ENCODE measurements around the gene P3H1.

The P3H1 gene

DNA sequence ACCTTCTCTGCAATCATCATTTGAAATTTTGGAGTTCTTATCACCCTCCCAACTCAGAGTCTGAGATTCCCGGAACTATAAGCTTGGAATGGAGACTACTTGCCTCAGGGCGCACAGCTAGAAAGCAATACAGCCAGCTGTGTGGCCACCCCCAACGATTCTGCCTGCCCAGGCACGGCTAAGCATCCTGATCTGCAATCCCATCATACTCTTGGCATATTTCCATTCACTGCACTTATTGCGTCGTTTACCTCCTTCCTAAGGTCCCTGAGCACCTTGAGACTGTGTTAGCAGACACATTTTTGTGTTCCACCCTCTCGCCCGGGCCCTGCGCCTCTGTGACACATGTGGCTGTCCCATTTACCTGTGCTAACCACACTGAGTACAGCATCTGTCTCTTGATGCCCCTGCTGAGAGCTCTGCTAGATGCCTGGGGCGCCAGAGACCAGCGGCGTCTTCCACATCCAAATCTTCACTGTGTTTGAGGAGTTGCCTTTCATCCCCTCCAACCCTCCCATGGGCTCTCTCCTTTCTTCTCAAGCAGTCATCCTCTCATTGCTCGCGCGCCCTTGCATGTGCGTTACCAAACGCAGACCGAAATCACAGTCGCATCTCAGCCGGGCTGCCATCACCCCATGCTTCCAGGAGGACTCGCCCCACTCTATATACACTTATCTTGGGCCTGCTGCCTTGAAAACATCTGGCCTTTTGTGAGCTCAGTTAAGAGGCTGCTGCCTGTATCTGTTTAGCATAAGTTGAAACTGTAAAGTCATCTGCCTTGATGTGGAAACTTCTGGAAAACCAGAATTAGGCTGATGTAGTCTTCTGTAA, 23.3 kb downstream of the P3H1 start:
- no peak for DNase-seq

DNA sequence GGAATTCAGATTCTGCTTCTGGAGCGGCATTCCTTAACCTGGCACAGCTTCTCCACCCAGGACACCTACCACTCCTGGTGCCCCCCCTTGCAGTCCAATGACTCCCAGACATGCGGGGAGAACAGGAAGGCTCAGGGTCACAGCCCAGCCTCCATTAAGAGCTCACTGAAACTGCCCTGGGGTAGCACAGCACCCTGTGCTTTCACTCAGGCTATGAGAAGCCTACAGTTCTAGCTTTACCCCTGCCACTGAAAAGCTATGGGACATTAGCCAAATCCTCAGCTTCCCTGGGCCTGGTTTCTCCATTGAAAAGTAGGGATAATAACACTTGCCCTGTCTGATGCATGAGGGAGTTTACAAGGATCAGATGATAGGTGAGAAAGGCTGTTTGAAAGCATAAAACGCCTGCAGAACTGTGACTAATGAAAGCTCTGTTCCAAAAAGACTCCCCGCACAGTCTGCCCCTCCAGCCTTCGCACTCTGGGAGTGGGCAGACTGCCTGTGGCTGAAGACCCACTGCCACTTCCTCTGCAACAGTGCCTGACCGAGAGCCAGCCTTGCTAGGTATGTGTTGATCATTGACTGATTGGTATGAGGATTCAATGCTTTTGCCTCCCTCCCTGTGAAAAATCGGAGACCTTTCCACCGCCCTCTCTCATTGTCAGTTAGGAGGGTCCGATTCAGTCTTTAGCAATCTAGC, 24.1 kb downstream of the P3H1 start:
- DNase-seq = no peak

DNA sequence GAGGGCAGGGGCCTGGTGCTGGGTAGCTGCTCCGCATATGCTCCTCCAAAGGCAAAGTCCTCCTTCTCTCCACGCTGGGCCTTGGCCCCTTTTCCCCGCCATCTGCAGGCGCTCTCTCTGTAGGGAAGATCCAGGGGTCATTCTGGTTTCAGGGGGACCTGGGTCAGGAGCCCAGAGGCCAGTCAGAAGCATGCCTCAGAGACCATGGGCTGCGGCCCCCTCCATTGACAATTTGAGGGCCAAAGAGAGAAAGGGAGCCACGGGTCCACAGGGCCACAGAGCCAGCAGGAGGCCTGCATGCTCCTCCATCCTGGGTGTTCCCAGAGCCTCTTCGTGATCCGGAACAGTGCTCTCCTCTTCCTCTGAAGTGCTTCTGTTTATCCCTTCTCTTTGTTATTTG, 24.7 kb downstream of the P3H1 start:
- no peak for DNase-seq

DNA sequence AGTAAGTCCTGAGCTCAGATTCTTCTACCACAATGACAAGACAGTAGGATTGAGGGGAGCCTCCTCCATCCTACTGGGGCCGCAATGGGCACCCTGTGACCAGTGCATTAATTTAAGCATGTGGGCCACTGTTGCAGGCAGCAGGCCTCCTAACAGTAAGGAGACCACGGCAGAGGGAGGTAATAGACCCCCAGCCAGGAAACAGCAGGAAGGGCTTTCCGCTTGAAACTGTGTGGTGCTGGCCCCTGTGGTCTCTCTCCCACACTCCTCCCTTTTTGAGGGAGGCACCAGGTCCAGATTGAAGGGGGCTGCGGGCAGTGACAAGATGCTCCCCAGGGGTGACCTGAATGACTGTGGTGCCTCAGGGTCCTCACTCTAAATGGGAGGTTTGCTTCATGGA, 25.1 kb downstream of the P3H1 start:
- DNase-seq = no peak

DNA sequence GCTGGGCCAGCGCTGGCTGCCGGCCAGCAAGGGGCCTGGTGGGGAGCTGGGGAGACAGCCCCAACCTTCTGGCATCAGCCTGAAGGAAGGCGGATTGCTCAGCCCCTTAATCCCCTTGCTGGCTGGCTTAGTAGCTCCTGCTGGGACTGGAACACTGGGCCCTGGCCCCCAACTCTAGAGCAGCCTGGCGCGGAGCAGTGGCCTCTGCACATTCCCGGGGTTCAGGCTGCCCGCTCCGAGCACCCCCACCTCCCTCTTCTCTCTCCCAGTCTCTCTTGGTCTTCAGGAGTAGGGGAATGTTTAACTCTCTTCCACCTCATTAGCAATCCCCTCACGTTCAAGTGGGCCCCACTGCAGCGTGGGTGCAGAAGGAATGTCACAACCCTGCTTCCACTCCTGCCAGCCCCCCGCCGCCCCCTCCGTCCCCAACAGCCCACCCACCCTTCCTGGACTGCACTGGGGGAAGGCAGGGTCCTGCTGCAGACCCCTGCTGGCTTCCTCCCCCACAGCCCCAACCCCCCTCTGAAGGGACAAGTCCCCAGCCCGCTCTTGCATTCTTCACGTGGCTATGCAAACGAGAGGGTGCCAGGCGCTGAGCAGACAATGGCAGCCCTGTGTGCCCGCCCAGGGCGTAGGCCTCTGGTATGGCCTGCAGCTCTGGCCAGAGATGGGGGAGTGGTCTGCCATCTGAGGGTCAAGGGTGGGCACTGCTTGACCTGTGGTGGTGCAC, 25.8 kb downstream of the P3H1 start:
- no peak for DNase-seq

DNA sequence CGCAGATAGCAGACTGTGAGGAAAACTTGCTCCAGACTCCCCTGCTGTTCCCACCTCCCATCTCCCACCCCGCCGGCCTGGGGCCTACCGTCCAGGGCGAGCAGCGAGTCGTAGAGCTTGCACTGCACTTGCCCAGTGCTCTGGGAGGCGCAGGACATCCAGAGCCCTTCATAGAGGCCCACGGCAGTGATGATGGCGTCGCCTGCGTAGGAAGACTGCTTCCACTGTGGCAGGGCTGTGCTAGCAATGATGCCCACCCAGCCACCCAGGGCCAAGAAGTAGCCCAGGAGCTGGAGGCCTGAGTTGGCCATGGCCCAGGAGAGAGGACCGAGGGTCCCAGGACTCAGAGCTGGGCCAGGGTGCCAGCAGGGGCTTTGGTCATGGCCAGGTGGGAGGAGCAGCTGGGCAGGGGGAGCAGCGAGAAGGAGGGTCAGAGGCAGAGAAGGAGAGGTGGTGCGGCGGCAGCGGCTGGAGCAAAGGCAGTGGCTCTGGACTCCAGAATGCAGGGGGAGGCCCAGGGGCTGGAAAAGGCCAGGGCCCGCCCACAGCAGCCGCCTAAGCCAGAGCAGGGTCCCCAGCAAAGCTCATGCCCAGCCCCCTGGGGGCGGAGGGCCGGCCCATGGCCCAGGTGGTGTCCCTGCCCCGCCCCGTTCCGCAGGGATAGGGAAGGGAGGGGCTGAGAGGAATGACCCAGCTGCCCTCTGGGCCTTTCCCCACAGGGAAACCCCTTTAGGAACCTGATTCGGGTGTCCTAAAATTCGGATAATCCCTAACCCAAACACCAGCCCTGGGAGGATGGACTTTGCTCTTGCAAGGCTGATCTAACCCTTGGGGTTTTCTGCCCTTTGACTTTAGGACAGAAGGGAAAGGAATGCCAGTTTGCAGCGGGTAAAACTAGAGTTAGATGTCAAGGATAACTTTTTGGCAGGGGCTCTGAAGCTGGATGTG, 26.8 kb downstream of the P3H1 start, which contains the start of gene CLDN19:
CLDN19 (minus strand) TSS at position 484 of the 948 bp plus-strand sequence; CDS start at position 311, 173 bp downstream.
- DNase-seq = no peak

DNA sequence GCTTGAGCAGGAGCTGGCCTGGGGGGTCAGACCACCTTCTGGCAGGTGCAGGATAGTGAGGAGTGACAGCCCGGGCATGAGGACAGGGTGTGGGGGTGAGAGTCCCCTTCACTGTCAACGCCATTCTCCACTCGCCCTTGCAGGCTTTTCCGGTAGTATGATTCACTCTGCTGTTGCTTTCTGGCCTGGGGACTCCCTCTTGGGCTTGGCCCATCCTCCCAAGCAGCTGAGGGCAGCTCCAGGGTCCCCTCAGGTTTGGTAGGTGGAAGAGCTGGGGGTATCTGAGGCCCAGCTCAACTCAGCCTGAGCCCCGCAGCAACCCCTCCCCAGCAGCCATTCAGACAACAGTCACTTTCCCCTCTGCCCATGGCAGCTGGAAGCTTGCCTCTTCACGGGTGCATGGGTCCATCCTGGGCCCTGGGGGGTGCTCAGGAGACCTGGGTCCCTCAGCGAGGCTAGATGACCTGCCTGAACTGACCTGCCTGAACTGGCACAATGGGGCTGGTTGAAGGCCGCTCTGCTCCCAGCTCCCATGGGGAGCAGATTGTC, 28.1 kb downstream of the P3H1 start:
- no peak for DNase-seq

DNA sequence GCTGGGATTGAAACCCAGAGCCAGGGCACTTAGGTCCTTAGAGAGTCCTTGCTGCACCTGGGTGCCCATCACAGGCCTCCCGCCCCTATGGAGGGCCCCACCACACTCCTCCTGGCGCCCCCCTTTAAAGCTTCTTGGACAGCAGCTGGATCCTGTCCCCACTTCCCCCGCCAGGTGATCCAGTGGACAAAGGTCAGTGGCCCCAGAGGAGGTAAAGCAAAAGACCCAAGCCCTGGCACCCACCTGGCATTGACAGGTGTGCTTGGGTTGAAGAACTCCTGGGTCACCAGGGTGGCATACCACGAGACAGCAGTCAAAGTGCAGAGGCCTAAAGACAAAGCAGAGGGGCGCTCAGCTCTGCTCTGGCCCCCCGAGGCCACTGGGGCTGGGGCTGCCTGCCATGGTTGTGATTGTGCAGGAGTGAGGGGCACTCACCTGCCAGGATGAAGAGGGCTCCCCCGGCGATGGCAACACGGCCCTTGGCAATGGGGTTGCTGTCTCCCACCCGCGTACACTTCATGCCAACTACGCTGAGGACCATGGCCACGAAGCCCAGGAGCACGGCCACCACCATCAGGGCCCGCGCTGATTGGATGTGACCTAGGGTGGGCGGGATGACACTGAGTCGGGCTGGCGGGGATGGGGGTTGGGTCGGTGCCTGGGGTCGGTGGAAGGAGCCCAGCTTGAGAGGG, 28.7 kb downstream of the P3H1 start:
- DNase-seq = no peak

DNA sequence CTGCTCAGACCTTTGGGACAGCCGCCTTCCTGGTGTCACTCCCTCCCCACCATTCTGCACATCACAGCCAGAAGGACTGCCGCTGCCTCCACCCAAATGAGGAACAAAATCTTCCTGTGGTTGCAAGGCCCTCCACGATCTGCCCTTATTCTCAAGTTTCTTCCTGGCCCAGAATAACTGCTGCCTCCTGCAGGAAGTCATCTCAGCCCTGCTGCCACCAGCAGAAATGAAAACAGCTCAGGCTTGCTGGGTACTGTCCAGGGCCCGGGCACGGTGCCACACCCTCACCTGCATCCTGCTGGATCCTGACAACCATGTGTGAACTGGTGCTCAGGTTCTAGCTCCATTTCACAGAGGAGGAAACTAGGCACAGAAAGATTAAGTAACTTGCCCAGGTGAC, 29.6 kb downstream of the P3H1 start:
- DNase-seq = peak; percentile 36

DNA sequence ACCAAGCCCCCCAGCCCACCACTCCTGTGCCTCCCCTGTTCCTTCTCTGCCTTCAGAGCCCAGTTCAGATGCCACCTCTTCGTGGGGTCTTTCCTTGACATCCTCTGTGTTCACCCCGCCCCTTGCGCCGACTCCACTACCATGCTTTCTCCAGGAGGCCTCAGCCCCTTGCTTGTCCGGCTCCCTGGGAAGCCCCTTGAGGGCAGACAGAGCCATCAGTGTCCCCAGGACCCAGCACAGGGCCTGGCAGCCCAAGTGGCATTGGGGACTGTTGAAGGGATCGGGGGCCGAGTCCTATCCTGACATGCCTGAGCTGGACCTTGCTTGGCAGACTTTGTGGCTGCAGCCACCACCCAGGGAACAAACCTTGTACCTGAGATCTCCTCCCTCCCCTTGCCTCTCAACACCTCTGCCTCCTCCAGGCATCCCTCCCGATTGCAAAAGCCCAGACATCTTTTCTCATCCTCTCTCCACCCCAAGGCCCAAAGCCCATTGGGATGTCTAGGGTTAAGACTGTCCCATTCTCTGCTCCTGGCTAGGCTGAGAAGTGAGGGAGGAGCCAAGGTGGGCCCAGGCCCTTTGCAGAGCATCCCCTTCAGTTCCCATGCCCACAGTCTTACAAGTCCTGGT, 30.1 kb downstream of the P3H1 start:
- no peak for DNase-seq

DNA sequence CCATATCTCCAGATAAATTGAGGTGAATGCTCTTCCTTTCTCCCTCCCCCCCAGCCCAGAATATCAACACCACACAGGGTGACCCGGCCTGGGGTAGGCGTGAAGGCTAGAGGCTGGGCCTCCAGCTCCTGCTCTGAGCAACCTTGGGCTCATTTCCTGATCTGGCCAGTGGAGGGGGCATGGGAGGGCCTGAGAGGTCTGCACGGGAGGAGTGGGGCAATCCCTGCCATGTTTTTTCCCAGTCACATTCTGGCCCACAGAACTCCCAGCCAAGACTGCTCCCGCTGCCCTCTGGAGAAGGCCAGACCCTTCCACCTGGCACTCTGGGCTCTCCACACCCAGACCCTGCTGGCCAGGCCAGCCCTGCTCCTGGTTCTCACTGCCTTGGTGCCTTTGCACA, 30.7 kb downstream of the P3H1 start:
- peak; percentile 43 for DNase-seq

DNA sequence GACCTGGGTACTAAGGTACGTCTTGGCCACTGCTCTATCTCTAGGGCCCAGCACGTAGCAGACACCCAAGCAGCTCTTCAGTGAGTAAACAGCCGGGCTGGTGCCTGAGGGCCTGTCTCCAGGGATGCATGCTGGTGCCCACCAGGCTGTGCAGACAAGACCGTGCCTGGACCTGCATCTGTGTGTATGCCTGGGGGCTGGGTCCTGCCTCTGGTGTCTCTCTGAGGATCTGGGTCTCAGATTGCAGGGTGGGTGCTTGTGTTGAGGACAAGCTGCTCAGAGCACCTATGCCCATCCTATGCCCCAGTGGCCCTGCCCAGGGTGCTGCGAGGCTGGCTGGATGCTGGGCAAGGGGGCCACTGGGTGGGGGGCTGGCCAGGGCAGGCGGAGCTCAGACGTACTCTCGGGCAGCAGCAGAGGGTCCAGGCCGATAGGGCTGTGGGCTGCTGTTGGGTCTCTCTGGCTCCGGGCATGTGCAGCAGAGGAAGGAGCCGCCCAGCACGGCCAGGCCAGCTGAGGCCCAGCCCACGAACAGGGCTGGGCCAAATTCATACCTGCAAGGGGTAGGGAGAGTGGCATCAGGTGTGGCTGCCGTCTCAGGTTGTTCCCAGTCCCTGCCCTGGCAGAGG, 31.2 kb downstream of the P3H1 start:
- DNase-seq = no peak

DNA sequence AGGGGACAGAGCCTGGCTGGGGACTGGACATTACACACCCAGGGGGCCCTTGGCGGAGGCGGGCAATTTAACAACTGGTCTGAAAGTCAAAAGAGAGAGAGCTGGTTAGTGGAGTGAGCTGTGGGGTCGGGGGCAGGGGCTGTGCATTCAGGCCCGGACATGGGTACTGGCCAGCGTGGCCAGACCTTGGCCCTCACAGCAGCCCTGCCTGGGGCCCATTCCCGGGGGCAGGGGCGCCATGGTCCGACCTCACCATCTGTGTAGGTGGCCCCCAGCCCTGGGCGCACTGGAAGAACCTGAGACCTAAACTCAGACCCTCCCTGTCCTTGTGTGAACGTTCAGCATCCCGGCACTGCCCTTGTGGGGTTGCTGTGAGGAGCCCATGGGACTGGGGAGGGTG, 31.8 kb downstream of the P3H1 start:
- no peak for DNase-seq

DNA sequence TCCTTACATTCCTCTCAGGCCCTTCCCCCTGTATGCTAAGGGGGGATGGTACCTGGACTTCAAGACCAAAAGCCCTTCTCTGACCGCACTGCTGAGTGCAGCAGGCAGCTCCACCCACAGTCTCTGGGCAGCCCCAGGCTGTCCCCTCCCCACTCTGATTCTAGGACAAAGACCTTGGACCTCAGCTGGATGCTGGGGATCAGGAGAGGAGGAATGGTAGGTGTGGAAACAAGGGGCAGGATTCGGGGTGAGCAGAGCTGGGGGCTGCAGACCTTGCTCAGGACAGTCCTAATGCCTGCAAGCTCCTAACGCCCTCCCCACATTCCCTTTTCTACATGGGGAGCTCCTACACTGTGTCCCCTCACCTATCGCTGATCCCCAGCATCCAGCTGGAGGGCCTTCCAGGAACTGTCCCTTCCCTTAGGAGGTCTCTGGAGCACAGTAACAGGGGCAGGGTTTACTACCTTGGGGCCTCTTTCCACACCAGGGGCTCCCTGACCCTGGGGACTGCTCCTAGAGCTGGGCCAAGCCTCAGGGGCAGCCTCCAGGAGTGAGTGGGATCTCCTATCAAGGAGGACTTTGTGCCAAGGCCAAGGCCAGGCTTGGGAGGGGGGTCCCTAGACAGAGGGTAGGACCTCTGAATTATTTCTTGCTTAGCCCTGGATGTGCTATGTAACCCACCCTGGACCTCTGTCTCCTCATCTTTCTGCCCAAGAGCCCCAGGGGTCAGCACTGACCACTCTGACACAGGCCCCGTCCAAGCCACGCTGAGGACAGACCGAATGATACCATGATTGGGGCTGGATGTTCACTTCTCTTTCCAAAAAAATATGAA, 32.4 kb downstream of the P3H1 start:
- no peak for DNase-seq

DNA sequence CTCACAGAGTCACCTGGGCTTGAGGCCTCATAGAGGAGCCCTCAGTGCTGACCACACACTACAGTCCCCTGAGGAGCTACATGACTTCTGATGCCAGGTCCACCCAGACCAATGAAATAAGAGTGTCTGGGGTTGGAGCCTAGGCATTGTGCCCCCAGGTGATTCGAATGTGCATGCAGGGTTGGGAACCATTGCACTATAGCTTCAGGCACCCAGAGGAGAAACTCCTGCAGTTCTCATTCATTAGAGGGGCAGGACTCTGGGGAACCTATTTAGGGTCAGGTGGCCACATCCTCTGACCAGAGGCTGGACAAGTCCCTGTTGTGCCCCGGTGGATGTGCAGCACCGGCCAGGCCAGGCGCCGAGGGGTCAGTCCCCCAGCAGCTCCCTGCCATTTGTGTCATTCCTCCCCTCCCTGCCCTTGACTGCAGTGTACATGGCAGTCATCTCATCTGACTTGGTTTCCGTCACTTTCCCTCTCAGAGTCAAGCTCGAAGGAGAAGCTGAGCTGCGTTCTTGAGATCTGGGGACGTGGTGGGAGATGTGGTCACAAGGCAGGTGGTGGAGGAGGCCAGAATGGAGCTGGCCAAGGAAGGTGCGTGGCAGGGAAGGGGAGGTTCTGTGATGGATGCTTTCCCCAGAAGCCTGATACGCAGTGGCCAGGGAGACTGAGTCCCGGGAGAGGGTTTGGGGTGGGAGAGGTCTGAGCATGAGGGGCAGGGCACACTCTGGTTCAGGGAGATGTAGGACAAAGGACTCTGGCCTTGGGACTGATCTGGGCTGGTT, 33.2 kb downstream of the P3H1 start:
- DNase-seq = no peak

DNA sequence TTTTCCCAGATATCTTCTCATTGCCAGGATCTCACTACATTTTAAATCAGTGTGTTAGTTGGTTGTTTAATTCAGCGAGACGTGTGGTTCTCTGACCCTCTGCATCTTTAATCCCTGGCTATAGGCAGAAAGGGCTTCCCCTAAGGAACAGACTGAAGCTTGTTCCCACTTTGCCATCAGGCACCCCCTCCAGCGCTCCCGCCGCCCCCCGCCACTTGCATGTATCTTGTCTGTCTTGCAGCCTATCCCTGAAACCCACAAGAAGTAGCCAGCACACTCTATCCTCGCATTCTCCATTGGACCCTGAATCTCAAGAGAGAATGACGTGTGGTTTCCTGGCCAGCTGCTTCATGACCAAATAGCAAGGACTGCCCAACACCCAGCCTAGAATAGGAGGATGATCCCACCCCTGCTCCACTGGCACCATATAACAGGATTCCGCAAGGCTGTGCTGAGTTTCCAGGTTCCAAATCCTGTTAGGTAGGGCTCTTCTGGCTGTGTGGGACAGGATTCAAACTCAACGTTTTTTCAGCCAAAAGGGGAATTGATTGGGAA, 34.6 kb downstream of the P3H1 start:
- DNase-seq = no peak

DNA sequence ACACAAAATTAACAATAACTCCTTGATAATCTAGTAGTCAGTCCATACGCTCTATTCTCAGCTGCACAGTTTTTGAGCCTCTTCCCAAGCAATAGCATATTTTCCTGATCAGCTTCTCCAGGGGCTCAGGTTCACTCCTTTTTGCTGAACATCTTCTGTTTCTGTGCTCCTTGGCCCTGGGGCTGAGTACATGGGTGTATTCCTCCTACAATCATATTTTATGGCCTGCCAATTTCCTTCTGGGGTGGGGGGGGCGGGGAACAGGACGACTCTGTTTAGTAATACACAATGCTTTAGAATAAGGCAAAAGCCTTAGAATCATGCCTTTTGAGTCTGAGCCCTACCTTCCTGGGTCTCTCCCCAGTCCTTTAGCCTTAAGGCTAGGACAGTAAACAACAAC, 35.2 kb downstream of the P3H1 start:
- no peak for DNase-seq

DNA sequence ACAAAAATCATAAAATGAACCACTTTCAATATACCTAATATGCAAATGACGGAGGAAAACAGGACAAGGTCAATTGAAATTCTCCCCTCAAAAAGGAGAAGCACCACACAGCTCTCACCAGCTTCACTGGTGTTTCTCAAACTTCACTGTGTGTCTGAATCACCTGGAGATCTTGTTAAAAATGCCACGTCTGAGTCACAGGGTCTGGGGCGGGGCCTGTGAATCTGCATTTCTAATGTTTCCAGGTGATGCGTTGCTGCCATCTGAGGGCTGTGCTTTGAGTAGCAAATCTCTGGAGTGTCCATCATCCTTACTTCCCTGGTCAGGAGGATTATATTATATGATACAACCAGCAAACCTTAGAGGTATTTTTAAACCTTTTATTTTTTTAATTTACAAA, 35.8 kb downstream of the P3H1 start:
- DNase-seq = peak; percentile 89

All from DMS53 (cell line).